Measurements from ENCODE around the gene FAXDC2.

FAXDC2 gene

DNA sequence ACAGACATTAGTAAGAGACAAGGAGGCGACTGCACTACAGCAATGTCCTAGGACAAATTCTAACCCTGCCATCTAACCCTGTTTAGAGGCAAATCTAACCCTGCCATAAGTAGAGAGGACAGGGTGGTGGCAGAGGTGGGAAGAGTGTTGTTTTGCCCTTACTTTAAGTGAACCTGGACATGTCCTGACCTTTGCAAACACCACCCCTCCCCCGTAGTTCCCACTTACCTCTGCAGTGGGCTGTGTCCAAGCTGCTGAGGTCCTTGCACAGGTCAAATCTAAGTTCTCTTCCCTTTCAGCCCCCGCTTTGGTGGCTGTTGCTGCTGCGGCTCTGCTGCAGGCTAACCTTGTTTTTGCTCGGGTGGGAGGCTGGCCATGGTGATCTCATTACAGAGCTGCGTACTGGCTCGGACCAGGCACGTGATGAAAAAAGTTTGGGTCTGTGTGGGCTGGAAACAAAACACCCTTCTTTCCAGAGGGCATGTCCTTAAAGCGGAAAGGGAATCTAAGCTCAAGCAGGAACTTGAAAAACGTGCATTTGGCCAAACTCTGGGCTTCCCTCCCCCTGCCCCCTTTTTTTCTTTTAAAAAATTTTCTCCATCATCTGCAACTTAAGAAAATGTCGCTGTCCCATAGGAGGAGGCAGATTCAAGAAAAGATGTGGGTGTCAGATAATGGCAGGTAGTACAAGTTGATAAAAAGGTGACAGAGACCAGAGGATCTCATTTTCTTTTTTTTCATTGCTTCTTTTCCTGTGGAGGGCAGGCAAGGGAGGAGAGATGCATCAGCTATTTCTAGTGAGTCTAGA, at the start of gene FAXDC2:
TSS of gene FAXDC2 (minus strand) at position 349 of the 808 bp plus-strand sequence. CDS start 12,425 bp downstream, outside the sequence.
- FAIRE-seq, result no peak

DNA sequence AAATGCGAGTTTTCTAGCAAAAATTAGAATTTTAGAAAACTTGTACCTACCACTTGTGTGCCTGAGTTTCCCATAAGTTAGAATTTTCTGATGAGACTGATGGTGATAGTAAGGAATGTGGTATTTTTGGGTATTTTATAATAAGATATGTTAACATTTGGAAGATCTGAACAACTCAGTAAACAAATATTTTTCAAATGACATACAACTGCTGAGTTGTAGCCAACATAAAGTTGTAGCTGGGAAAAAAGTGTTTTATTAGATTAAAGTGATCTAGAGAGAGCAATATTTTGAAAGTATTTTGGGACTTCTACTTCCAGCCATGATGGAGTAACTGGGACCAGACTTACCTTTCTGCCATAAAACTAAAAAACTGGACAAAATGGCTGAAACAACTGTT, 49.7 kb upstream of the FAXDC2 start:
- no peak for FAIRE-seq

DNA sequence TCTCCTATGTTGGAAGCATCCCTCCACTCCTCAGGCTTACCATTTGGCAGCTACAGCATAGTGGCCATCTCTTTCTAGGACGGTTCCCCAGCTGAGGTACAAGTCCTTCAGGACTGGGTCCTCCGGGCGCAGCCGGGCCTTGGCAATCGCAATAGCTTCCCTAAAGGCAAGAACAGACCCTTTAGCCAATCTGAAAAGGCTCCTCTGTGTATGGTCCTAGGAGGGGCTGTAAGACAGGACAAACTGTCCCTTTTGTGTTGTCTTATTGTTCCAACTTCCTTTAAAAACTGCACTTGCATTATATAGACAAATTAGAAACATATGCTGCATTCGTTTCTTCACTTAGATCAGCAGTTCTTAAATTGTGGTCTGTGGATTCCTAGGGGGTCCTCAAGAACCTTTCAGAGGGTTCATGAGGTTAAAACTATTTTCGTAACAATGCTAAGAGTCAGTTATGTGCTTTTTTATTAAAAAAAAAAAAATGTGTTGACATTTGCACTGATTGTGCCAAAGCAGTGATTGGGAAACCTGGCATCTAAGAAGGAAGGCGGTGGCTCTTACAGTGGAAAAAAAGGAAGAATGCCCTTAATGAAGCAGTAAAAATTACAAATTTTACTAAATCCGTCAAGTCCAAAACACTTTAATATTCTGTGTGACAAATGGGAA, 48.9 kb upstream of the FAXDC2 start:
- no peak for FAIRE-seq

DNA sequence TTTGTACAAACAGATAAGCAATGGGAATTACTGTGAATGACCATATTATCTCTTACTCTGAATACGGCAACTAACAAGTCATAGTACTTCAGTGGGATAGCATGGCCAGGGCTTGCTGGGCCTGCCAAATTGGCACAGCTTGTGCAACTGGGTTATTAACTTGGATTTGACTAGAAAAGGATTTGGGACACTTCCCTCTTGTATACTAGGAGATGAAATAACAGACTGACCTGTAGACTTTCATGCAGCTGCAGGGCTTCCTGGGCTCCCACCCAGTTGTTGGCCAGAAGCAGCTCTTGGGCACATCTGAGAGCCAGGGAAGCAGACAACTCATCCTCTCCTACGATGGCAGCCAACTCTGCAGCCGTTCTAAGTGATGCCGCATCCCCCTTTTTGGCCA, 47.8 kb upstream of the FAXDC2 start:
- FAIRE-seq, result no peak

DNA sequence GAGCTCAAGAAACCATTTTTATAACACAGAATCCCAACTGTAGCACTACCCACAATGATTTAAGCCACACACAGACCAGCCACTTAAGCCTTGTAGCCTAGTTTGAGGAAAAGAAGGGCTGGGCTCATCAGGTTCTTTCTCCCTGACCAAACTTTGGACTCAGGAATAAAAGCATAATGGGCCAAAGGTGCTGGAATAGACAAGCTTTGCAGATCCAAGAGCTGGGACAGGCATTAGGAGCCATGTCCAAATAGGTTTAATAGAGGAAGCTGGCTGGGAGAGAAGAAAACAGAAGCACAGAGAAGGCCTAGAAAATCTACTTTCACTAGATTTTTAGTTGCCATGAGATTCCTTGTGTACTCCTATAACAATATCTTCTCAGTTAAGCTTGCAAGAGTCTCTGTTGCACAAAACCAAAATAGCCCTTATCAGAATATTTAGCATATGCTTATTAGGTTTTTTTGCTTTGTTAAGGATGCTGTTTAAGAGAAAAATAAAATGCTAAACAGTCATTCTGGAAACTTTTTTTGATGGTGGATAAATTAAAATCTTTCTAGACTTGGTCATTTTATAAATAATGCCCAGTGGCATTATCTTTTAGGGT, 46.3 kb upstream of the FAXDC2 start:
- no peak for FAIRE-seq

GRCh38 chr5:154895606-154896561, 45.5 kb upstream of the FAXDC2 start:
- FAIRE-seq, result no peak

GRCh38 chr5:154893381-154893780, 43.0 kb upstream of the FAXDC2 start:
- no peak for FAIRE-seq

DNA sequence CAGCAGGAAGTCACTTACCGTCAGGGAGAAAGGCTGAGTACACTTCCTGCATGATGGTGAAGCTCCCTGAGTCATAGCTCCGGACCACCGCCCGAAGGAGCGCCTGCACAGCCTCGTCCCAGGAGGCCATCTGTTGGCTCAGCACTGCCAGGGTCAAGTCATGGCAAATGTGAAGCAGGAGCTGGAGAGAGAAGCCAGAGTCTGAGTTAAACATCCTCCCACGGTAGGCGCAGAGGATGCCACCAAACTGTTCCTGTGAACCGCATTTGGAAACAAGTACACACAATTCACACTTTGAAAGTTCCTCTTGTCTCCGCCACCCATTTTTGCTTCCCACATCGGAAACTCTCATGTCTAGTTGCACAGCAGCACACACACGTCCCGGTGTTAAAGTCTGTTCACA, 42.0 kb upstream of the FAXDC2 start:
- no peak for FAIRE-seq

DNA sequence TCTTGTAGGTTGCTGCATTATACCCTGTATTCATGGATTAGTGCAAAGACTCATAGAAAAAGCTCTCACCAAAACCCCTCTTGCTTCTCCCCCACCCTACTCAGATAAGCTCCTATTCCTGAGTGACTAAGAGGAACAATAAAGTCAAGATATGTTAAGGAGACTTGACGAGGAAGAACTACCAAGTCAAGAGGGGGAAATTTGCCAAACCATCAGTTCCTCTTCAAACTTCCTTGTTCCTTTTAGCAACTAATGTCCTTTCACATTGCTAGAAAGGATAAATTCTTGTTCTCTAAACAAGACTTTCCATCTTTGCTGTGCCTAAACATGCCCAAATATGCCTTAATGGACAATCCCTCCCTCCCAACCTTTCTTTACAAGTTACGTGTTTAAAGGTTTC, 35.0 kb upstream of the FAXDC2 start:
- FAIRE-seq, result no peak

GRCh38 chr5:154884424-154884823, 34.0 kb upstream of the FAXDC2 start:
- no peak for FAIRE-seq

- no peak for FAIRE-seq
Measured at GRCh38 chr5:154881986-154882385, 31.6 kb upstream of the FAXDC2 start.

- FAIRE-seq, result no peak
Measured at GRCh38 chr5:154878642-154879335, 28.4 kb upstream of the FAXDC2 start.

- no peak for FAIRE-seq
Measured at GRCh38 chr5:154873791-154874331, 23.5 kb upstream of the FAXDC2 start.

DNA sequence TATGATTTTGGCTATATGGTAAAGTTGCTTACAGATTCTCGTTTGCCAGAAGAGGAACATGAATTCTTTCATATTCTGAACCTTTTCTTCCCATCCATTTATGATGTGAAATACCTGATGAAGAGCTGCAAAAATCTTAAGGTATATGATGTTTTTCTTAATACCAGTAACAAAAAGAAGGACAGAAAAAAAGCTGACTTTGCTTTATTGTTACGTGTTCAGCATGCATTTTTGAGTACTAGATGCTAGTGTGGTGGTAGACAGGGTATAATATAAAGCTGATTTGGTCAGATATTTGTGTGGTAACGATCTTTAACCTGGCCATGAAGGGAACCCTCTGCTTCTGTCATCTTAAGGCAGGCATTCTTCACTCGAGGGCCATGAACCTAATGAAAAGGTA, 21.3 kb upstream of the FAXDC2 start:
- FAIRE-seq, result no peak

- no peak for FAIRE-seq
Measured at GRCh38 chr5:154868702-154869101, 18.3 kb upstream of the FAXDC2 start.

DNA sequence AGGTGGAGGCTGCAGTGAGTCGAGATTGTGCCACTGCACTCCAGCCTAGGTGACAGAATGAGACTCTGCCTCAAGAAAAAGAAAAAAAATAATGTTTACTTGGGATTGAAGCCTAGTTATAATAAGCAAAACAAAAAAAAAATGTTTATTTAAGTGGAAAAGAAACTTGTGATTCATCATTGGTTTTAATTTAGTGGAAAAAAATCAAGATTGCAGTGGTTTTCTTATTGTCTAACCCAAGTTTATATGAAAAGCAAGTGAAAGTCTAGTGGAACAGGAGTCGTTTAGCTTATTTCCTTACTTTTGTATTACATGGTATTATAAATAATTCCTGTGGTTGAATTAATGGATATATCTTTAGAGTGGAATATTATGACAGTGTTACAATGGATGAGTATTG, 16.4 kb upstream of the FAXDC2 start:
- no peak for FAIRE-seq

GRCh38 chr5:154865466-154866184, 15.2 kb upstream of the FAXDC2 start:
- no peak for FAIRE-seq

DNA sequence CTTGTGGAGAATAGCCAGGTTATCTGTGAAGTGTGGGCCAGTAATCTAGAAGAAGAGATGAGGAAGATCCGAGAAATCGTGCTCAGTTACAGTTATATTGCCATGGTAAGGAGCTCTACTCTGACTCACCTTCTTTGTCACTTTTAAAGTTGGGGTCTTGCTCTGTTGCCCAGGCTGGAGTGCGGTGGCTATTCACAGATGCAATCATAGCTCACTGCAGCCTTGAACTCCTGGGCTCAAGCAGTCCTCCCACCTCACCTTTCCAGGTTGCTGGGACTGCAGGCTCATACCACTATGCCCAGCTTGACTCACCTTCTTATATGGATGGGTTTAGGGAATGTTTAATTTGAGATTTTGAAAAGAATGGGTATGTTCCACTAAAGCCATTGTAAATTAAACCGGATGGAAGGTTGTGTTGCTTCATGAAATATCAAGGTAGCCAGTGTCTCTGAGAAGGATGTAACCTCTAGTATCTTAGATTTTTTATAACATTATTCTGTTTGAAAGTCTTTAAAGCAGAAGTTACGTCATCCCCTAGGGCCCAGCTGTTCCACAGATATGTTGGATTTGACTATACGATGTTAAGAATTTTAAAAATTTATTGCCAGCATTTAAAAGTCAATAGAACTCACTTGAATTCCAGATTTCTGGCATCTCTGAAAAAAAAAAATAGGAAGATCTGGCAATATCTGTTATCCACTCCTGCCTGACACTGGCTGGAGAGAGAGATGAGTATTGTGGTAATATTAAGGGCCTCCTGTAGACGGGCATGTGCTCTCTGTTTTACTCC, 13.1 kb upstream of the FAXDC2 start:
- FAIRE-seq, result no peak

GRCh38 chr5:154862766-154863165, 12.4 kb upstream of the FAXDC2 start:
- no peak for FAIRE-seq

DNA sequence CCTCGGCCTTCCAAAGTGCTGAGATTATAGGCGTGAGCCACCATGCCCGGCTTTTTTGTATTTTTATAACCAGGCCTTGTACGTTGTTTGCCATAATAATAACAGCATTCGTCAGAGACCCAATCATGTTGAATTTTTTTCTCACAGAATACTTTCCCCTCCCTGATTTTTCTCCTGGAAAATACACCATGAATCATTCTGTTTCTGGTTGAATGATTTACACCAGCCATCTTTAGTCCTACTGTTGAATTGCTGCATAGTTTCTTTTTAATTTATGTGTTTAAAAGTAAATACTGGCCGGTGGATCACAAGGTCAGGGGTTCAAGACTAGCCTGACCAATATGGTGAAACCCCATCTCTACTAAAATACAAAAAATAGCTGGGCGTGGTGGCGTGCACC, 11.5 kb upstream of the FAXDC2 start:
- no peak for FAIRE-seq

Data from islet of Langerhans (tissue), 1 donor.